ENCODE data around the gene TSG101.

DNA sequence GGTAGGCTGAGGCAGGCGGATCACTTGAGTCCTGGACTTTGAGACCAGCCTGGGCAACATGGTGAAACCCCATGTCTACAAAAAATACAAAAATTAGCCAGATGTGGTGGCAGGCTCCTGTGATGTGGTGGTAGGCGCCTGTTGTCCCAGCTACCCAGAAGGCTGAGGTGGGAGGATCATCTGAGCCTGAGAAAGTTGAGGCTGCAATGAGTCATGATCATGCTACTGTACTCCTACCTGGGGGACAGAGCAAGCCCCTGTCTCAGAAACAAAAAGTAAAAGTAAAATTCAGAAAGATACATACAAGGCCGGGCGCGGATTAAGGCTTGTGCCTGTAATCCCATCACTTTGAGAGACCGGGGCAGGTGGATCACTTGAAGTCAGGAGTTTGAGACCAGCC is 64.8 kb downstream of the TSG101 start:
- no peak for TF ChIP-seq POLR2A (IDR thresholded peaks at IDR 0.05)
- TF ChIP-seq, protein P1, sequence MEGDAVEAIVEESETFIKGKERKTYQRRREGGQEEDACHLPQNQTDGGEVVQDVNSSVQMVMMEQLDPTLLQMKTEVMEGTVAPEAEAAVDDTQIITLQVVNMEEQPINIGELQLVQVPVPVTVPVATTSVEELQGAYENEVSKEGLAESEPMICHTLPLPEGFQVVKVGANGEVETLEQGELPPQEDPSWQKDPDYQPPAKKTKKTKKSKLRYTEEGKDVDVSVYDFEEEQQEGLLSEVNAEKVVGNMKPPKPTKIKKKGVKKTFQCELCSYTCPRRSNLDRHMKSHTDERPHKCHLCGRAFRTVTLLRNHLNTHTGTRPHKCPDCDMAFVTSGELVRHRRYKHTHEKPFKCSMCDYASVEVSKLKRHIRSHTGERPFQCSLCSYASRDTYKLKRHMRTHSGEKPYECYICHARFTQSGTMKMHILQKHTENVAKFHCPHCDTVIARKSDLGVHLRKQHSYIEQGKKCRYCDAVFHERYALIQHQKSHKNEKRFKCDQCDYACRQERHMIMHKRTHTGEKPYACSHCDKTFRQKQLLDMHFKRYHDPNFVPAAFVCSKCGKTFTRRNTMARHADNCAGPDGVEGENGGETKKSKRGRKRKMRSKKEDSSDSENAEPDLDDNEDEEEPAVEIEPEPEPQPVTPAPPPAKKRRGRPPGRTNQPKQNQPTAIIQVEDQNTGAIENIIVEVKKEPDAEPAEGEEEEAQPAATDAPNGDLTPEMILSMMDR (IDR thresholded peaks at IDR 0.05): no peak

Measured in uterus (tissue), 2 donors.